CD4-positive, alpha-beta T cell (primary cell): Measurements from ENCODE around the gene NDN. TPM values are rescaled to one million over a fixed set of nuclear protein-coding genes. Genes with fewer than 3 reads are reported as not detected.

ENCODE experiments used
- ATAC-seq: fragments of 200-7000 bp; cut with Tn5 transposase; one replicate; pipeline ENCODE4 v1.10.0; 2022; ENCODE audit warnings: mild to moderate bottlenecking; ENCODE audit not compliant: poor library complexity
- CTCF ChIA-PET: fragments of 350-600 bp; sonication (Branson Sonifier 250); formaldehyde crosslinking; loops from one replicate; lab custom pipeline; 2021; ENCODE audit warnings: antibody characterized with exemption, inconsistent platforms; lab: Charles Lee
- POLR2A ChIA-PET: fragments of 350-600 bp; sonication (Branson Sonifier 250); formaldehyde crosslinking; loops from one replicate; lab custom pipeline; 2021; ENCODE audit warnings: antibody characterized with exemption, inconsistent platforms; lab: Charles Lee
- DNase-seq, 14 experiments: peaks; one replicate each; pipeline ENCODE4 v3.0.0-alpha.2; 2013 to 2020; ENCODE audit warnings: mixed read lengths in 2 of 14
- H3K27ac ChIP-seq, 2 donors: one replicate each; pipeline versions ENCODE4 v1.5.1 to v1.7.0; 2013; ENCODE audit warnings: low read length in 2 of 2, low read depth in 1 of 2, mild to moderate bottlenecking in 1 of 2
- H3K27me3 ChIP-seq, 2 experiments: 1 replicate in 1 of 2; 2 replicates in 1 of 2; pipeline versions ENCODE4 v1.6.1 to v1.7.0; 2013; ENCODE audit warnings: low read length in 2 of 2, control low read depth in 1 of 2, mild to moderate bottlenecking in 1 of 2, moderate library complexity in 1 of 2; ENCODE audit not compliant: insufficient read depth in 2 of 2, control insufficient read depth in 1 of 2
- H3K36me3 ChIP-seq: one replicate; pipeline ENCODE4 v1.6.1; 2013; ENCODE audit warnings: low read length, control low read depth; ENCODE audit not compliant: insufficient read depth
- H3K4me1 ChIP-seq: one replicate; pipeline ENCODE4 v1.6.1; 2013; ENCODE audit warnings: low read length, control low read depth; ENCODE audit not compliant: insufficient read depth
- H3K4me3 ChIP-seq: one replicate; pipeline ENCODE4 v1.5.1; 2013; ENCODE audit warnings: mild to moderate bottlenecking, low read length, moderate library complexity
- H3K9me3 ChIP-seq, 2 experiments: 1 replicate in 1 of 2; 2 replicates in 1 of 2; pipeline versions ENCODE4 v1.6.1 to v1.7.0; 2013; ENCODE audit warnings: low read length in 2 of 2, mild to moderate bottlenecking in 2 of 2, control low read depth in 1 of 2, moderate library complexity in 1 of 2; ENCODE audit not compliant: control insufficient read depth in 1 of 2, insufficient read depth in 1 of 2
- H3K27ac Mint-ChIP-seq: one replicate; pipeline ENCODE4 v1.8.0; 2020; ENCODE audit warnings: mixed read lengths
- H3K27me3 Mint-ChIP-seq: one replicate; pipeline ENCODE4 v1.8.0; 2021; ENCODE audit warnings: mixed read lengths
- H3K36me3 Mint-ChIP-seq: one replicate; pipeline ENCODE4 v1.8.0; 2021; ENCODE audit warnings: low read depth, mixed read lengths
- H3K4me1 Mint-ChIP-seq: one replicate; pipeline ENCODE4 v1.8.0; 2021; ENCODE audit warnings: low read depth, mixed read lengths
- H3K4me3 Mint-ChIP-seq: one replicate; pipeline ENCODE4 v1.8.0; 2020; ENCODE audit warnings: mild to moderate bottlenecking, mixed read lengths
- H3K9me3 Mint-ChIP-seq: one replicate; pipeline ENCODE4 v1.8.0; 2020; ENCODE audit warnings: mixed read lengths
- CTCF ChIP-seq: fragments of 200-600 bp; IDR thresholded peaks from one replicate; pipeline ENCODE4 v1.8.0; 2022; ENCODE audit warnings: antibody characterized with exemption, mild to moderate bottlenecking
- intact Hi-C, 2 experiments: fragments of 100-400 bp; cut with DNase I in 1 of 2; cut with micrococcal nuclease in 1 of 2; formaldehyde crosslinking; loops; one replicate each; pipeline versions ENCODE4 v1.15.1 to v1.9.0; 2023 to 2025; cut with DNase I, micrococcal nuclease
- total RNA-seq, 174 experiments: library from RNA in 2 of 174; stranded (reverse) in 2 of 174; gene quantifications; one replicate each; pipeline ENCODE4 v1.2.3 and lab custom pipeline; 2021 to 2026

NDN gene
- total RNA-seq, 2 experiments from 2014 or later: not detected

- Mint-ChIP-seq H3K27ac (no peak overlapping the region), H3K36me3 (no peaks in the 10 kb centered on the region), H3K4me1 (no peaks in the 10 kb centered on the region), H3K9me3 (no peaks in the 10 kb centered on the region), H3K4me3 (no peak overlapping the region), H3K27me3 (no peaks in the 10 kb centered on the region)
- Histone ChIP-seq H3K4me1 (no peaks in the 10 kb centered on the region), H3K27ac (no peak overlapping the region), H3K4me3 (no peak overlapping the region), H3K36me3 (no peaks in the 10 kb centered on the region), H3K9me3 (no peaks in the 10 kb centered on the region), H3K27me3 (no peaks in the 10 kb centered on the region)
- POLR2A ChIA-PET: no interaction called here
- no peak for TF ChIP-seq CTCF
- ATAC-seq (no peak), DNase-seq (no peak)
- CTCF ChIA-PET: no interaction called here
- intact Hi-C loops: no loop called here
Observed at GRCh38 chr15:23671481-23671880, 15.6 kb downstream of the NDN start.

DNA sequence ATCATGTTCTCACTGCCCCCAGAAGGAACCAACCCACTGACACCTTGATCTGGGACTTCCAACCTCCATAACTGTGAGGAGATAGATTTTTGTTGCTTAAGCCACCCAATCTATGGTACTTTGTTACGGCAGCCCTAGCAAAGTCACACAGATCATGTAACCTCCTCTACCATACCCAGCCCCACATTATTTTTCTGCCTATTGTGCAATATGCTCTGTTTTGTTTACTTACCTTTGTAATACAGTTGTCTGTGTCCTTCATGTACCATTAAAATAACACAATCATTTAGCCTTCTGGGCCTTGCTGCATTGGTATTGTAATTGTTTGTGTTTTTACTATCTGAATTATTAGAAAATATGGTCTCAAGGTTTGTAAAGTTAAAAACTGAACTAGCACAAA lies 16.1 kb downstream of the NDN start:
- CTCF ChIA-PET: no interaction called here
- no peaks in the 10 kb centered on the region for H3K27me3 Mint-ChIP-seq
- H3K4me3 ChIP-seq: no peak overlapping the region
- intact Hi-C loops: no loop called here
- H3K36me3 ChIP-seq: no peaks in the 10 kb centered on the region
- no peak overlapping the region for H3K4me3 Mint-ChIP-seq
- POLR2A ChIA-PET: no interaction called here
- H3K27me3 ChIP-seq: no peaks in the 10 kb centered on the region
- H3K9me3 ChIP-seq: no peaks in the 10 kb centered on the region
- no peak overlapping the region for H3K27ac Mint-ChIP-seq
- no peak for DNase-seq
- no peaks in the 10 kb centered on the region for H3K9me3 Mint-ChIP-seq
- no peaks in the 10 kb centered on the region for H3K4me1 ChIP-seq
- H3K27ac ChIP-seq: no peak overlapping the region
- TF ChIP-seq CTCF: no peak
- no peaks in the 10 kb centered on the region for H3K4me1 Mint-ChIP-seq
- no peak for ATAC-seq
- no peaks in the 10 kb centered on the region for H3K36me3 Mint-ChIP-seq

- no peak for ATAC-seq
- no peaks in the 10 kb centered on the region for H3K4me1 Mint-ChIP-seq
- no peak for DNase-seq
- POLR2A ChIA-PET: no interaction called here
- Histone ChIP-seq H3K27me3 (no peaks in the 10 kb centered on the region), H3K9me3 (no peaks in the 10 kb centered on the region), H3K4me3 (no peak overlapping the region), H3K36me3 (no peaks in the 10 kb centered on the region), H3K27ac (no peak overlapping the region), H3K4me1 (no peaks in the 10 kb centered on the region)
- H3K27ac Mint-ChIP-seq: no peak overlapping the region
- H3K9me3 Mint-ChIP-seq: no peaks in the 10 kb centered on the region
- CTCF ChIA-PET: interaction anchor here (1.2 kb wide), 1 partner anchor 21 kb away, joined by 3 read pairs; no protein-coding TSS in a partner anchor
- no peaks in the 10 kb centered on the region for H3K36me3 Mint-ChIP-seq
- H3K4me3 Mint-ChIP-seq: no peak overlapping the region
- intact Hi-C loops: no loop called here
- TF ChIP-seq CTCF: no peak
- H3K27me3 Mint-ChIP-seq: no peaks in the 10 kb centered on the region
Observed at GRCh38 chr15:23663232-23663631, 23.9 kb downstream of the NDN start.
